GOT3 (cell line): ENCODE measurements around the gene RNU1-2.
"Not testable (repeated sequence)": the region's sequence is repeated elsewhere in the genome, so short reads cannot be mapped to it uniquely, and the experiment has no call there.

Experiments used
- DNase-seq: peaks from one replicate; lab custom pipeline; 2025; ENCODE audit warnings: mixed read lengths; lab: John Stamatoyannopoulos, UW

The RNU1-2 gene

DNA sequence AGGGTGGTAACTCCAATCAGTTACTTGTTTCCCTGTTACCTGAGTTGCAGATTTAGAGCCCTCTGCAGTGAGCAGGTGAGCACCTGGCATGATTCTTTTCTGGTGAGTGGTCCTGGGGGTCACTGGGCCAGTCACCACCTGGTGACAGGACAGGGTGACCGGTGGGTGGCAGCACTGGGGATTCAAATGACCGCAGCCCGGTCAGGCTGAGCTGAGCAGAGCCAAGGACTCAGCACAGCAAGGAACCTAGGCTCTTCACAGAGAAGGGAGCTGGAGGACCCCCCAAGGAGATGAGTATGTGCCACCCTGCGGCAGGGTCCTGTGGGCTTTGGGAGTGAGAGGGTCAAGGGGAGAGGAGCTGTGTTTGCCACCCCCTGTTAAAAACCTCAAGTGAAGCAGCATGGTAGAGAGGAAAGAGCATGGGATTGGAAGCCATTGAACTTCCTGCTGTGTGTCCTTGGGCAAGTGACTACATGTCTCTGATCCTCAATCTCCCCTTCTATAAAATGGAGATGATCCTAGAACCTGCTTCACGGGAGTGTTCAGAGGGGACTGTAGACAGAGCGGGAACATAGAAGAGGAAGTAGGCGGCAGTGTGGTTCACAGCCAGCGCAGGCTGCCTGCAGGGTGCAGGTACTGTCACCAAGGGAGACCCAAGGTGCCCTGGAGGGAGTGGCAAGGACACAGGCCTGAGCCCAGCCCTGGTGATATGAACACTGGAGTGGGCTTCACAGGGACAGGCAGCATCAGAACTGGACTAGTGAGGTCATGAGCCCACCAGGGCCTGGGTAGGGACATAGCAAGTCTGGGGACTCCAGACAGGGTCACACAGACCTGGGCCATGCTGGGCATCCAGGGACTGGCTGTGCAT is 16.3 kb downstream of the RNU1-2 start:
- not testable (repeated sequence) for DNase-seq

DNA sequence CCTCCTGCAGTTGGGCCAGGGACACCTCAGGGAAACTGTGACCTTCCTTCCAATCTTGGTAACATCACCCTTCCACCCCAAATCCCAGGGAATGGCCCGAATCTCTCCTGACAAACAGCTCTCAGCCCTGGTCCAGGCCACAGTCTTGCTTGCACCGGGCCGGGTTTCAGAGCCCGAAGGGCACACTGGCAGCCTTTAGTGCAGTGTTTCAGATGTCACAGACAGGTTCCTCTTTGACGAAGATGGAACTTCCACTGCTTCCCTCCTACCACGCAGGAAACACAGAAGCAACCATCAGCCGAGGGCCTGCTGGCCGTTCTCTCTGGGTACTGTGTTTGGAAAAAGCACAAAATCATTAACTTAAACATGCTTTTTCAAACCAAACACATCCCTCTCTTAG is 17.0 kb downstream of the RNU1-2 start:
- not testable (repeated sequence) for DNase-seq

DNA sequence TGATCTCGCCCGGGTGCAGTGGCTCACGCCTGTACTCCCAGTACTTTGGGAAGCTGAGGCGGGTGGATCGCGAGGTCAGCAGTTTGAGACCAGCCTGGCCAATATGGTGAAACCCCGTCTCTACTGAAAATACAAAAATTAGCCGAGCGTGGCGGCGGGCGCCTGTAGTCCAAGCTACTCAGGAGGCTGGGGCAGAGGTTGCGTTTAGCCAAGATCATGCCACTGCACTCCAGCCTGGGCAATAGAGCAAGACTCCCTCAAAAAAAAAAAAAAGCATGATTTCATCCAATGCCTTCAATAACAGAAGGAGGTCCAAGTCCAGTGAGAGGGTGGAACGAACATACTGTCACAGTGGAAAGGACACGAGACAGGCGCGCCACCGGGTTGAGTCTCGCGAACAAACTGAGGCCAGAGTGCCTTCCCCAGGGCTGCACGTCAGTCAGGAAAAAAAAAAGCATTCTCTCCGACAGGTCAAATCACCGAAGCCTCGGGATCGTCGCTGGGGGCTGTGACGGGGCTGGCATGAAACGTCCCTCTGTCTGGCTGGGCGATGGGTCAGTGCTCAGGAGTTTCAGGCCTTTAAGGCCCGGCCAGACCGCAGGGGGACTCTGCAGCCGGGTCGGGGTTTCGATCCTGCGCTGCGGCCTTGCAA is 17.5 kb downstream of the RNU1-2 start:
- DNase-seq: no peak

GRCh38 chr1:16913833-16914662 is 18.3 kb downstream of the RNU1-2 start:
- DNase-seq: peak; percentile 84

GRCh38 chr1:16914928-16915626 is 19.3 kb downstream of the RNU1-2 start:
- not testable (repeated sequence) for DNase-seq

- DNase-seq: no peak
Observed at GRCh38 chr1:16915627-16915973, 19.8 kb downstream of the RNU1-2 start.

- not testable (repeated sequence) for DNase-seq
Observed at GRCh38 chr1:16916036-16916880, 20.5 kb downstream of the RNU1-2 start.

GRCh38 chr1:16918371-16918770 is 22.6 kb downstream of the RNU1-2 start:
- DNase-seq: no peak

DNA sequence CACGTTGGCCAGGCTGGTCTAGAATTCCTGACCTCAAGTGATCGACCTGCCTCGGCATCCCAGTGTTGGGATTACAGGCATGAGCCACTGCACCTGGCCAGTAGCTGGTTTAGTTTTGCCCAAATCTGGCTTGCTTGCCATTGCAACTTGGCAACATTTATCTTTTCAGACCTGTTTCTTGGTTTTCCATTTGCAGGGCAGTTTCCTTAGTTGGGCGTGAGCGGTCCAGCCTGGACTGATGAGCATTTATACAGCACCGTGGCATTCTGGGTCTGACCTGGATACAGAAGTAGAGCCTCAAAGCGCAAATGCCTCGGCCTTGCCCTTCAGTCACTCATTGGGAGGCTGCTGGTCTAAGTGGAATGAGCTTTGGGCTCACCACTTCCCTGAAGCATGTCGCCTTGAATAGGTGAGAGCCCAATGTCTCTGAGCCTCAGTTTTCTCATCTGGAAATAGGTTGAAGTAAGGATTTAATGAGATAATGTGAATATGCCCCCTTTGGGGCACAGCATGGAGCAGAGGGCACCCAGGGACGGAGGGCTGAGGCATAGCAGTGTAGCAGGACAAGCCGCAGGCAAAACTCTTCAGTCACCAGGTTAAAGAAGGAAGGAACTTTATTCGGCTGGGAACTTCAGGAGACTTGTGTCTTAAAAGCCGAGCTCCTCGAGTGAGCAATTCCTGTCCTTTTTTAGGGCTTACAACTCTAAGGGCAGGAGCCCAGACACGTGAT is 23.3 kb downstream of the RNU1-2 start:
- not testable (repeated sequence) for DNase-seq

GRCh38 chr1:16920951-16921350 is 25.2 kb downstream of the RNU1-2 start:
- no peak for DNase-seq

DNA sequence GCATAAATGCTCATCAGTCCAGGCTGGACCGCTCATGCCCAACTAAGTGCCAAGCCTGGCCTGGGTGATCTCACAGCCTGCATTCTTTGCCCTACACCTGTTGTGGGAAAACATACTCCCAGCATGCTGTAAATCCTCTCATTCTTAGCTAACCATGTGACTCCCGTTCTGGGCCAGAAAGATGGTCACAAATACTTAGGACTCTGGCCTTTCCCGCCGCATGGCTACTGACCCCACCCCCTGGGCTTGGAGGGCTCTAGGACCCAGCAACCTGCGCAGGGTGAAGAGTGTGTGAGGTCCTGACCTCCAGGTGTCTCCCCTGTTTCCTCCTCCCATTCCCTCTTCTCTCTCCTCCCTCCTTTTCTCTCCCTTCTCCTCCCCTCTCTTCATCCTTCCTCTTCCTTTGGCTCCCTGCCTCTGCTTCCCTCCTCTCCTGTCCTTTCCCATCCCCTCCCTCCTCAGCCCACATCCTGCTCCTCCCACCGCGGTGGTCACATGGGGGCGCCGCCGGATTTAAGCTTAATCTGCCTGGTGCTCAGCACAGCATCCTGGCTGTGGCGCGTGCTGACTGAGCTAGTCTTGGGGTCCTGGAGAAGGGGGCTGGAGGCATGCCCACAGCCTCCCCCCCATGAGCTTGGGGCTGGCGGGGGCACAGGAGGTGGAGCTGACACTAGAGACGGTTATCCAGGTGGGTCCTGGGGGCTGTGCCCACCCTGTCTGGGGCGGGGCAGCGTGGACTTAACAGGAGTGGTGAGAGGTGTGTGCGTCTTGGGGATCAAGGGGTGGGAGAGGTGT is 25.8 kb downstream of the RNU1-2 start, which contains the start of gene CROCC:
Gene CROCC (plus strand): TSS at position 541 of the 795 bp plus-strand sequence. CDS start 88 bp downstream, at position 629.
- DNase-seq: no peak

DNA sequence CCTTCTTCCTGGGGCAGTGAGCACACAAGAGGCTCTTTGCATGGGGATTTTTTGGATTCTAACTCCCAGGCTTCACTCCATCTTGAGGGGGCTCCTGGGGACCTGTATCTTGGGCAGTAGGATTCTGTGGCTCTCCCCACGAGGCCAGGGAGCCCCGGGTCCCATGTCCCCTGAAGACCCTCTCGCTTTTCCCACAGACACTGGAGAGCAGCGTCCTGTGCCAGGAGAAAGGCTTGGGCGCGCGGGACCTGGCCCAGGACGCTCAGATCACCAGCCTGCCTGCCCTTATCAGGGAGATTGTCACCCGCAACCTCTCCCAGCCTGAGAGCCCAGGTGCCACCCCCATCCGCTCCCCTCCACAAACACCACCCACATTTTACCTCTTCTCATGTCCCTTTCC is 26.7 kb downstream of the RNU1-2 start:
- no peak for DNase-seq

- no peak for DNase-seq
Observed at GRCh38 chr1:16922885-16923431, 27.2 kb downstream of the RNU1-2 start.

- DNase-seq: no peak
Observed at GRCh38 chr1:16924216-16924918, 28.6 kb downstream of the RNU1-2 start.

GRCh38 chr1:16924919-16925477 is 29.2 kb downstream of the RNU1-2 start:
- DNase-seq: no peak

- DNase-seq: no peak
Observed at GRCh38 chr1:16925635-16926490, 30.1 kb downstream of the RNU1-2 start.

- DNase-seq: no peak
Observed at GRCh38 chr1:16926491-16927073, 30.8 kb downstream of the RNU1-2 start.
